Endometrium (tissue), 2 donors: ENCODE data around the gene KLK13.

Source experiments
- FAIRE-seq: peaks from 2 replicates; lab custom pipeline; 2012; peaks lifted over from hg19 to GRCh38; lab: Jason Lieb, UNC
- donor health status: control.
- donor health status: control.

Gene KLK13

GRCh38 chr19:51019544-51019925, 45.4 kb downstream of the KLK13 start, which contains the start of gene KLK10:
Gene KLK10 (minus strand): TSS chr19:51019709. CDS start chr19:51019130, 579 bp downstream.
- no peak for FAIRE-seq

- no peak for FAIRE-seq
These were observed 45.9 kb downstream of the KLK13 start for GRCh38 chr19:51018745-51019543.

DNA sequence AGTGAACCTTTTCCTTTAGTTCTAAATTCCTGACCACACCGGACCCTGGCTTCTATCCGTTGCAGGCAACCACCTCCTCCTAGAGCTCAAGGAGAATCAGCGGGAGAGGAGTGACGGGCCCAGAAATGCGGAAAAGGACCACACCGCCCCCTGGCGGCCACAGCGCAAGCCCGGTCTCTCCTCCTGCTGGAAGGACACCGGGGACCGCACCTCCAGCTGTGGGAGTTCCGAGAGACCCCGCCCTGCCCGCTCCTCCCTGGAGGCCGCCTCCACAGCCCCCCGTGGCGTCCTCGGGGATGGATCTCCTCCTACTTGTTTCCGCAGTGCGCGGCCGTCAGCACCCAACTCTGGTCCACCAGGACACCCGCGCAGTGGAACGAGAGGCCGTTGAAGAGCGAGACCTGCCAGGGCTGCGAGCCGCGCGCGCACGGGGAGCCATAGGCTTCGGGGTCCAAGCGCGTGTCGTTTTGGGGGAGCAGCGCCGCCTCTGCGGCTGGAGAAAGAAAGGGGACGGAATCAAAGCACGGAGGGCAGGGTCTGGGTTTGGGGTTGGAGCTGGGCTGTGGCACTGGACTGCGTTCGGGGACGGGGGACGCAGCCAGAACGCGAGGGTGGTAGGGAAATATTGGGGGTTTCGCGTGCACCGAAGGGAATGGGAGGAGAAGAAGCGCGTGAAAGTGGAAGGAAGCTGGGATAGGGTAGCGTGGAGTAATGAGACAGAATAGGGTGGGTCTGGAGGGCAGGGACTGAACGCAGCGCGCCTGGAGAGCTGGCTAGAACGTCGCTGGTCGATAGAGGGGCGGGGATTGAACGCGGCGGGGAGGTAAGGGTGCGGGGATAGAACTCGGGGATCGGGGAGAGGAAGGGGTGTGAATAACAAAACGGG, 47.9 kb downstream of the KLK13 start:
- no peak for FAIRE-seq

DNA sequence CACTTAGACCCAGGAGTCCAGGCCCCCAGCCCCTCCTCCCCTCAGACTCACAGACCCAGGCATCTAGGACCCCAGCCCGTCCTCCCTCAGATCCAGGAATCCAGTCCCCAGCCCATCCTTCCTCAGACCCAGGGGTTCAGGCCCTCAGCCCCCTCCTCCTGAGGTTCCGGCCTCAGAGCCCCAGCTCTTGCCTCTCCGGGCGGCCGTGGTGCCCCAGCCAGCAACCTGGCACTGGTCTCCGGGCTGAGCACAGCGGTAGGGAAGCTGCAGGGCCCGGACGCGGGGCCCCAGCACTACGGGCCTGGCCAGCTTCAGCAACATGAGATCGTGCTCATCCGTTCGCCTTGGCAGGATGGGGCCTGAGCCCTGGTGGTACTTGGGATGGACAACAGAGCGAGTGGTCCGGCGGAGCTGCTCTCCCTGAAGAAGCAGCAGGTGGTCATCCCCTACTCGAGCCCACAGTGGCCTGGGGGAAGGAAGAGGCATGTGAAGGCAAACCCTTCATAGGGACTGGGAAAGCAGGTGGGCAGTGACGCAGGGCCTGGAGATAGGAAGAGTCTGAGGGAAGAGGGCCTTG, 49.1 kb downstream of the KLK13 start:
- no peak for FAIRE-seq

DNA sequence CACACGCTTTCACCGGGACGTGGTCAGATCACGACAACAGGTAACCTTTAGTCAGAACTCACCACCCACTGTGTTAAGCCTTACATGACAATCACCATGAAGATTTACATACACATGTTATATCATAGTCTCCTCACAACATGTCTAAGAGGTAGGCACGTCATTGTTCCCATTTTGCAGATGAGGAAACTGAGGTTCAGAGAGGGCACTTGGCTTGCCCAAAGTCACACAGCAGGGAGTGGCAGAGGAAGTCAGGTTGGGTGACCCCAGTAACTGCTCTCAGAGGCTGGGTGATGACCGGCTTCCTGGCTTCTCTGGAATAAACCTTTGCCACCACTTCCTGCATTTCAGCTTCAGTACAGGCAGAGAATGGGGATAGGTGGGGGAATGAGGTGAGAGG, 50.6 kb downstream of the KLK13 start:
- FAIRE-seq = no peak

DNA sequence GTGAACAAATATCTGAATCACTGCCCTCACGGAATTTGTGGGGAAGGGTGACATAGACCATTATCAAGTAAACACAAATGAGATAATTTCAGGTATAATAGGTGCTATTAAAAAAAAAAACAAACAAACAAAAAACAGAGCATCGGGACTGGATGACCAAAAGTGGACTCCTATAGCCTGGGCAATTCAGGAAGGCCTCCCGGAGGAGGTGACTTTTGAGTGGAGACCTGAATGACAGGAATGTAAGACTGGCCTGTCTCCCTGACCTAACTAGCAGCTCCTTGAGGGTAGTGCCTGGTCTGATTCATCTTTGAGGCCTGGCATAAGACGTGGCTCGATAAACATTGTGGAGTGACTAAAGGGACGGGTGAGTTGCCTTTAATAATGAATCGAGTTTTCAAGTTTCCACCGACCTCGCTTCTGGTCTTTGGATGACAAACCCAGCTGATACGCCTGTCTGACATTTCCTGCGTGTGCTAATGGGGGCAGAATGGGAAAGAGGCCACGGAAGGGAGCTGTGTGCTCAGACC, 52.2 kb downstream of the KLK13 start:
- no peak for FAIRE-seq

DNA sequence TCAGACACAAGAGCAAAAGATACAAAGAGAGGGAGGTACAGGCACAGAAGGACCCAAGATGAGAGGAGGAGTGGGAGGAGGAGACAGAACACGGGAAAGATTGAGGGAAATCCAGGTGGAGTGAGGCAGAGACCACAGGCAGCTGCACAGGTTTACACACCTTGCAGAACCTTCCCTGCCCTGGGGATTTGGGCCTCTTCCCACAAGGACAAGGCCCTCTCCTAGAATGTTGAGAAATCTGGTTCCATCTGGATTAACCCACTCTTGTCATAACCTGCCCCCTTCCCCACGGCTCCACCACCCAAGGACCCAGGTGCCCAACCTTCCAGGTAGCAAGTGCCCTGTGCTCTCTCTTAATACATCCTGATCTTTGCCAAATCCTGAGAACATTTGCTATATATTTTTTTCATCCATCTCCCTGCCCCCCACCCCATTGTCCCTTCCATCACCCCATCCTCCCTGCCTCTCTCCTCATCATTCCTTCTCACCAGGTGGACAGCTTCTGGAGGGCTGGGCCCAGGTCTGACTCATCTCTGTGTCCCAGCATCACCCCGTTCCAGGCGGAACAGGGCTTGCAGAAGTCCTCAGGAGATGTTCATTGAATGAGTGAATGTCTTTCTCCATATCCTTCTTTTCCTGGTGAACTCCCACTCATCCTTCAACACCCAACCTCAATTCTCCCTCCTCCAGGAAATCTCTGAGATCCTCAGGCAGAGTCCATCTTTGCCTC, 54.7 kb downstream of the KLK13 start:
- no peak for FAIRE-seq

DNA sequence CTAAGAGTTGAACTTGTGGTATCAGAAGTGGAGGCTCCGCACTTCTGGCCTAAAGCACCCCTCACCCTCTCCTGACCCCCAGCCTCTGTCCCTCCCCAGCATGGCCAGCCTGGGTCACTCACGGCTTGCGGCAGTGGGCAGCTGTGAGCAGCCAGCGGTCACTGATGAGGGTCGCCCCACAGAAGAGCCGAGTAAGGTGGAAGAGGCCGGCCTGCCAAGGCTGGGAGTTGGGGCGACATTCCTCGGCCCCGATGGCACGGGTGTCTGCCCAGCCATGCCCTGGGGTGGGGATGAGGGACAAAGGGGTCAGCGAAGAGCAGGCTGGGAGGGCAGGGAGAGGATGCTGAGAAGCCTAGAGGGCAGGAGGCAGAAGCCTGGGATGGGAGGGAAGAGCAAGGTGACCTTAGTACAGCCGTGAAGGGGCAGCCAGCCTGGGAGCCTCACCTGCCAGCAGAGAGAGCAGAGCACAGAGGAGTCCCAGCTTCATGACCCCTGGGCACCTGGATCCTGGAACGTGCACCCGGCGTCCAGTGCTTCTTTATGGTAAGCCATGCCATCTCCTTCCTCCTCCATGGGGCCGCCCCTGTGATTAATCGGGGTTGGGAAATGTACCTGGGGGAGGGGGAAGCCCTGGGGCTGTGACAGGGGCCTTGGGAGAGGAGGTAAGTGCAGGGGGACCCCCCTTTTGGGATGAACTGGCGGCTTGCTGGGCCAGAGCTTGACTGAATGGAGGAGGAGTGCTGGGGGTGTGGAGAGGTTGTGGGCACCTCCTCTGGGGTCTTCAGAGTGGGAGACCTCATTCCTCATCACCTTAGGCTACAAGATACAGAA, 55.6 kb downstream of the KLK13 start:
- FAIRE-seq = no peak

GRCh38 chr19:51007488-51007887, 57.4 kb downstream of the KLK13 start:
- FAIRE-seq = no peak

GRCh38 chr19:51006406-51006805, 58.5 kb downstream of the KLK13 start:
- no peak for FAIRE-seq
